Ishikawa (cell line): ENCODE results near the gene ALDH18A1.

Experiments used
- CEBPB ChIP-seq: IDR thresholded peaks from 2 replicates; pipeline ENCODE4 v1.6.1; 2012
- CREB1 ChIP-seq: IDR thresholded peaks from 2 replicates; pipeline ENCODE4 v1.6.1; 2012; ENCODE audit warnings: low read depth
- EGR1 ChIP-seq: IDR thresholded peaks from 2 replicates; pipeline ENCODE4 v1.6.1; 2012
- EP300 ChIP-seq: IDR thresholded peaks from 2 replicates; pipeline ENCODE4 v1.6.1; 2012; ENCODE audit warnings: borderline replicate concordance
- FOXM1 ChIP-seq: IDR thresholded peaks from 2 replicates; pipeline ENCODE4 v1.6.1; 2012; ENCODE audit warnings: low read depth, borderline replicate concordance
- NFIC ChIP-seq: IDR thresholded peaks from 2 replicates; pipeline ENCODE4 v1.6.1; 2012
- RAD21 ChIP-seq: IDR thresholded peaks from 2 replicates; pipeline ENCODE4 v1.6.1; 2012; ENCODE audit warnings: low read depth
- TAF1 ChIP-seq: IDR thresholded peaks from 2 replicates; pipeline ENCODE4 v1.6.1; 2012; ENCODE audit warnings: low read depth, mild to moderate bottlenecking
- TCF12 ChIP-seq: IDR thresholded peaks from 2 replicates; pipeline ENCODE4 v1.6.1; 2012; ENCODE audit warnings: low read depth
- TEAD4 ChIP-seq: IDR thresholded peaks from 2 replicates; pipeline ENCODE4 v1.6.1; 2012
- YY1 ChIP-seq: IDR thresholded peaks from 2 replicates; pipeline ENCODE4 v1.6.1; 2012; ENCODE audit warnings: low read depth
- ZBTB7A ChIP-seq: IDR thresholded peaks from 2 replicates; pipeline ENCODE4 v1.6.1; 2012; ENCODE audit warnings: low read depth
- TF ChIP-seq, protein P1 (sequence below): IDR thresholded peaks from 2 replicates; pipeline ENCODE4 v1.6.1; 2012
- TF ChIP-seq, protein P2 (sequence below): IDR thresholded peaks from 2 replicates; pipeline ENCODE4 v1.6.1; 2012
- TF ChIP-seq, protein P3 (sequence below): IDR thresholded peaks from 2 replicates; pipeline ENCODE4 v1.6.1; 2012; ENCODE audit warnings: low read depth, mild to moderate bottlenecking

Gene ALDH18A1

DNA sequence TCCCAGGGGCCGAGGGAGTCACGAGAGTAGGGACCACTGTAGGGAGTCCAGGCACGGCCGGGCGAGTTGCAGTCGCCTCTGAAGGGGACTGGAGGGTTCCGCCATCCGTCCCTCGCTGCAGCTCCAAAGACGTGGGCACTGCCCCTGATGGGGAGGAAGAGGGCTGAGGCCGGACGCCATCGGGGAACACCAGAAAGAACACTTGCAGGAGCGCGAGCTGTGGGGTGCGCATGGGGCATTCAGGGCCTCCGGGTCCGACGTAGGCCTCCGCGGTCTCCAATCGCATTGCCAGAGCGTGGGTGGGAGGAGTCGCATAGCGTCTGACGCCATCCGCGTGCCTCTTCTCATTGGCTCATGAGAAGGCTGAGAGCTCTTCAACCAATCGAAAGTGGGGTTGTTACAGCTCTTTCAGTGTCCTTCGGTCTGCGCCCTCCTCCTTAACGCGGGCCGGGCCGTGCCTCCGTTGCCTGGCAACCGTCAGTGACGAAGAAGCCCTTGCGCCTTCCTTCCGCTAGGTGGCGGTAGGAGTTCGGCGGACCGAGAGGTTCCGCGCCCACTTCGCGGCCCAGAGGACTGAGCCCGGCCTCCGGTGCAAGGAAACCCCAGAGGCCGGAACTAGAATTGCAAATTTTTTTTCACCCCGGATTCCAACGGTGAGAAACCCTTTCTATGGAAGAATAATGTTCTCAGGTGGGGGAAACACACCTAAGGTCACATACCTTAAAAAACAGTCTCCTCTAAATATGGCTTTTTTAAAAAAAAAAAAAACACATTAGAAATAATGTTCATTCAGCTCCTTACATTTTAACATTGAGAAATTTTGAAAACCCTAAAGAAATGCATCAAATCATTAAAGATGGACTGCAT is 37.4 kb upstream of the ALDH18A1 start, which contains the start of gene TCTN3:
TCTN3 (minus strand) TSS at position 260 of the 867 bp plus-strand sequence; CDS start at position 232, 28 bp downstream.
- peak; percentile 87 for TF ChIP-seq TEAD4
- TF ChIP-seq EGR1: peak; percentile 78
- TF ChIP-seq TAF1: peak; percentile 74
- peak; percentile 55 for TF ChIP-seq YY1
- peak; percentile 40; the same call in 1 of the 2 replicates for TF ChIP-seq FOXM1
- TF ChIP-seq, protein P1, sequence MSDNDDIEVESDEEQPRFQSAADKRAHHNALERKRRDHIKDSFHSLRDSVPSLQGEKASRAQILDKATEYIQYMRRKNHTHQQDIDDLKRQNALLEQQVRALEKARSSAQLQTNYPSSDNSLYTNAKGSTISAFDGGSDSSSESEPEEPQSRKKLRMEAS: peak; percentile 83
- TF ChIP-seq RAD21: peak; percentile 100
- TF ChIP-seq, protein P2, sequence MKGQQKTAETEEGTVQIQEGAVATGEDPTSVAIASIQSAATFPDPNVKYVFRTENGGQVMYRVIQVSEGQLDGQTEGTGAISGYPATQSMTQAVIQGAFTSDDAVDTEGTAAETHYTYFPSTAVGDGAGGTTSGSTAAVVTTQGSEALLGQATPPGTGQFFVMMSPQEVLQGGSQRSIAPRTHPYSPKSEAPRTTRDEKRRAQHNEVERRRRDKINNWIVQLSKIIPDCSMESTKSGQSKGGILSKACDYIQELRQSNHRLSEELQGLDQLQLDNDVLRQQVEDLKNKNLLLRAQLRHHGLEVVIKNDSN: no peak
- TF ChIP-seq ZBTB7A: no peak
- TF ChIP-seq NFIC: no peak
- TF ChIP-seq TCF12: peak; percentile 70
- peak; percentile 90 for TF ChIP-seq CREB1
- TF ChIP-seq, protein P3, sequence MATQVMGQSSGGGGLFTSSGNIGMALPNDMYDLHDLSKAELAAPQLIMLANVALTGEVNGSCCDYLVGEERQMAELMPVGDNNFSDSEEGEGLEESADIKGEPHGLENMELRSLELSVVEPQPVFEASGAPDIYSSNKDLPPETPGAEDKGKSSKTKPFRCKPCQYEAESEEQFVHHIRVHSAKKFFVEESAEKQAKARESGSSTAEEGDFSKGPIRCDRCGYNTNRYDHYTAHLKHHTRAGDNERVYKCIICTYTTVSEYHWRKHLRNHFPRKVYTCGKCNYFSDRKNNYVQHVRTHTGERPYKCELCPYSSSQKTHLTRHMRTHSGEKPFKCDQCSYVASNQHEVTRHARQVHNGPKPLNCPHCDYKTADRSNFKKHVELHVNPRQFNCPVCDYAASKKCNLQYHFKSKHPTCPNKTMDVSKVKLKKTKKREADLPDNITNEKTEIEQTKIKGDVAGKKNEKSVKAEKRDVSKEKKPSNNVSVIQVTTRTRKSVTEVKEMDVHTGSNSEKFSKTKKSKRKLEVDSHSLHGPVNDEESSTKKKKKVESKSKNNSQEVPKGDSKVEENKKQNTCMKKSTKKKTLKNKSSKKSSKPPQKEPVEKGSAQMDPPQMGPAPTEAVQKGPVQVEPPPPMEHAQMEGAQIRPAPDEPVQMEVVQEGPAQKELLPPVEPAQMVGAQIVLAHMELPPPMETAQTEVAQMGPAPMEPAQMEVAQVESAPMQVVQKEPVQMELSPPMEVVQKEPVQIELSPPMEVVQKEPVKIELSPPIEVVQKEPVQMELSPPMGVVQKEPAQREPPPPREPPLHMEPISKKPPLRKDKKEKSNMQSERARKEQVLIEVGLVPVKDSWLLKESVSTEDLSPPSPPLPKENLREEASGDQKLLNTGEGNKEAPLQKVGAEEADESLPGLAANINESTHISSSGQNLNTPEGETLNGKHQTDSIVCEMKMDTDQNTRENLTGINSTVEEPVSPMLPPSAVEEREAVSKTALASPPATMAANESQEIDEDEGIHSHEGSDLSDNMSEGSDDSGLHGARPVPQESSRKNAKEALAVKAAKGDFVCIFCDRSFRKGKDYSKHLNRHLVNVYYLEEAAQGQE: no peak
- 0 out of 2 replicates have a peak, but pooled peaks have one; percentile 12 for TF ChIP-seq CEBPB
- no peak; the same call in 1 of the 2 replicates for TF ChIP-seq EP300

DNA sequence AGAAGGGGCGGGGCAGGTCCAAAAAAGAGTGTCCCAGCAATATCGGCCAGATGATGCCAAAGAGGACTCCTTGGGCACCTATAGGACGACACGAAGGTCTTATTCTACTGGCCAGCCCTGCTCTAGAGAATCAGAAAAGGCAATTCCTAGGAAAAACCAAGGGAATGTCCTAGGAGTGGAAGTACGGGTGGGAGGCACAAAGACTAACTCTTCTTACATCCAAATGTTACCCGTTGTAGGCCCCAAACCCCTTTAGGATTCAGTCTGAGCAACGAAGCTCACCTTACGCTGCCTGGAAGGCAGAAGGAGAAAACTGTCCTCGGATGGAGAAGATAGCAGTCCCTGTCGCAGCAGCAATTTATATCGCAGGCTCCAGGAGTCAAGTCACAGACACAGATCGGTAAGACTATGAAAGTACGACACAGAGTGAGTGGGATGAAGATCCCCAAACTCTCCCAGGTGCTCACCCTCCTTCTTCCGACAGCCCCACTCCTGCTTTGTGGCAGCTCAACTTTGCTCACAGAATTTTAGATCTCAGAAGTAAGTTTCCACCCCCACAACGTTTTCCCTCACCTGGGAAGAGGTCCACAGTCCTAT is 36.7 kb upstream of the ALDH18A1 start:
- TF ChIP-seq YY1 (no peak), TAF1 (no peak), ZBTB7A (no peak), FOXM1 (no peak), EP300 (no peak), TCF12 (no peak), RAD21 (no peak), EGR1 (no peak), TEAD4 (no peak), CEBPB (no peak), CREB1 (no peak)
- TF ChIP-seq, protein P2: no peak
- TF ChIP-seq, protein P3: no peak

DNA sequence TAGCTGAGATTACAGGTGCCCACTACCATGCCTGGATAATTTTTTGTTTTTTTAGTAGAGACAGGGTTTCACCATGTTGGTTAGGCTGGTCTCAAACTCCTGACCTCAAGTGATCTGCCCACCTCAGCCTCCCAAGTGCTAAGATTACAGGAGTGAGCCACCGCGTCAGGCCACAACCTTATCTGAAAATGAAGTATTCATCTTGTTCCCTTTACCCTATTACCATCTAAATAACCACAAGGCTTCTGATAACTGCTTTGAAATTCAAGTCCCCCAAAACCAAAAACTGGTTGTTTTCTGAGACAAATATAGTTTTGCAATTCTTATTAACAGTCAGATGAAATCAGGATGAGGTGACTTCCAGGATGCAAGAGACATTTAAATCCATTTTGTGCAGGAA is 34.8 kb upstream of the ALDH18A1 start:
- TF ChIP-seq FOXM1 (no peak), NFIC (no peak), TEAD4 (no peak), CEBPB (no peak), TAF1 (no peak), EP300 (no peak), TCF12 (no peak), RAD21 (no peak), CREB1 (no peak), YY1 (no peak), ZBTB7A (no peak), EGR1 (no peak)
- TF ChIP-seq, protein P3: no peak
- TF ChIP-seq, protein P2: no peak
- TF ChIP-seq, protein P1: no peak
